ENCODE measurements around the gene PRKAB1.

PRKAB1 gene

DNA sequence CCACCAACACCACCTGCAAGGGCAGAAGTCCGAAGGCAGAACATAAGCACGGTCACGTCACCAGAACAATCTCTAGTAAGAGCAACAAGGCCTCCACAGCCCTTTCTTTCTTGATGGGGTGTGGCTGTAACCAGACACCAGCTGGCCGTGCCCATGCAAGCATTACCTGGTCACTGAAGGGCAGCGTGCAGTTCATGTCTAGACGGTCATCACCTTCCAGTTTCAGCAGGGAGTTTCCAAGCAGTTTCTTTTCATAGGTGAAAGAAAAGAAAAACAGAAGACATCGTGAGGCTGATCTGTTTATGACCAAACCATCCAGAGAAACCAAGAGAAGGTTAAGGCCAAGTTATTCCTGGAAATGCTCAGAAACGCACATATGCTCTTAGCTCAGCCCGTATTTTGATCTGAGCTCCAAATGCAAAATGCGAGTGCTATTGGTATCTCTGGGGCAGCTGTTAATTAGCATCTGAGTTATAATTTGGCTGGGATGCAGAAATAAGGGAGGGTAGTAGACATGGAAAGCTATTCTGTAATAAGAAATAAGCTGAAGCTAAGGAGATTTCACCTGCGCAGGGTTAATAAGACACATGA lies 42.5 kb downstream of the PRKAB1 start:
- DNase-seq (ENCODE audit: insufficient read length, low spot score) (no peak), FAIRE-seq (no peak)

GRCh38 chr12:119710965-119711551 lies 43.1 kb downstream of the PRKAB1 start:
- FAIRE-seq (no peak), DNase-seq (ENCODE audit: insufficient read length, low spot score) (no peak)

GRCh38 chr12:119711693-119712092 lies 43.8 kb downstream of the PRKAB1 start:
- DNase-seq (ENCODE audit: insufficient read length, low spot score): no peak
- no peak for FAIRE-seq

GRCh38 chr12:119712721-119713120 lies 44.8 kb downstream of the PRKAB1 start:
- DNase-seq (ENCODE audit: insufficient read length, low spot score) (no peak), FAIRE-seq (no peak)

GRCh38 chr12:119713551-119714031 lies 45.7 kb downstream of the PRKAB1 start:
- DNase-seq (ENCODE audit: insufficient read length, low spot score) (no peak), FAIRE-seq (no peak)

- FAIRE-seq (no peak), DNase-seq (ENCODE audit: insufficient read length, low spot score) (no peak)
Measured at GRCh38 chr12:119714614-119715267, 46.8 kb downstream of the PRKAB1 start.

- DNase-seq (ENCODE audit: insufficient read length, low spot score) (no peak), FAIRE-seq (no peak)
Measured at GRCh38 chr12:119715268-119715620, 47.3 kb downstream of the PRKAB1 start.

DNA sequence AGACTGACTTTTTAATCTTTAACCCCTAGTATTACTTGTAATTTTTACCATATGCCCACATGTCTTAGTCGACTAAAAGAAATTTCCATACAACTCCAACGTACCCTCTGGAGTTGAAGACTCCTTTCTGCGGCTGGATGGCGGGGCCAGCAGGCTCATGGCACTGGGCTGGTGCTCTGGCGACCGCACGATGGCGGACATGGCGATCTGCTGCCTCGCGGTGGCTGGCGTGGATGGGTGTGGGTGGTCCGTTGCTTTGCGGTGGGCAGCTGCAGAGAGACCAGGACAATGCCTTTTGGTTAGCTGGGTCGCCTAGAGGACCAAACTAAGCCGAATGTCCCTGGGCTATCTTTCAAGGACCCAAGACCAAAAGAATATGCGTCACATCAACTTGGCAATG lies 50.2 kb downstream of the PRKAB1 start:
- FAIRE-seq (no peak), DNase-seq (ENCODE audit: insufficient read length, low spot score) (no peak)

GRCh38 chr12:119720349-119720748 lies 52.4 kb downstream of the PRKAB1 start:
- DNase-seq (ENCODE audit: insufficient read length, low spot score): no peak
- FAIRE-seq: no peak

- FAIRE-seq: no peak
Measured at GRCh38 chr12:119721306-119721705, 53.4 kb downstream of the PRKAB1 start.

GRCh38 chr12:119725523-119725922 lies 57.6 kb downstream of the PRKAB1 start:
- no peak for FAIRE-seq
- DNase-seq (ENCODE audit: insufficient read length, low spot score): no peak

More at GRCh38 chr12:119721306-119721705, 53.4 kb downstream of the PRKAB1 start:
- DNase-seq (ENCODE audit: insufficient read length, low spot score): no peak

- FAIRE-seq (peak; percentile 26), DNase-seq (ENCODE audit: insufficient read length, low spot score) (no peak)
Measured at GRCh38 chr12:119727600-119728443, 59.9 kb downstream of the PRKAB1 start.

GRCh38 chr12:119728444-119728745 lies 60.5 kb downstream of the PRKAB1 start:
- no peak for DNase-seq (ENCODE audit: insufficient read length, low spot score)
- FAIRE-seq: no peak

GRCh38 chr12:119729871-119730270 lies 61.9 kb downstream of the PRKAB1 start:
- FAIRE-seq (no peak), DNase-seq (ENCODE audit: insufficient read length, low spot score) (no peak)

GRCh38 chr12:119730381-119730780 lies 62.4 kb downstream of the PRKAB1 start:
- no peak for FAIRE-seq
- no peak for DNase-seq (ENCODE audit: insufficient read length, low spot score)

All from GM19239 (cell line).